Right lobe of liver (tissue), 4 donors: ENCODE results near the gene KCNJ16.

Source experiments
- POLR2A ChIP-seq: fragments of 450-650 bp; IDR thresholded peaks from one replicate; pipeline ENCODE4 v1.6.1; 2017; ENCODE audit warnings: antibody characterized with exemption, mild to moderate bottlenecking
- TF ChIP-seq, protein P1 (sequence below), 4 donors: fragments of 200-600 bp in 3 of 4; fragments of 450-650 bp in 1 of 4; IDR thresholded peaks; one replicate each; pipeline versions ENCODE4 v1.5.1 to v1.8.0; 2016 to 2022; ENCODE audit warnings: antibody characterized with exemption in 4 of 4, mild to moderate bottlenecking in 2 of 4
- donor health status: DM: no; HTN: no; CAD: no.
- donor health status: DM: no; HTN: no; CAD: no.
- donor health status: DM: no; HTN: yes; CAD: no.

DNA sequence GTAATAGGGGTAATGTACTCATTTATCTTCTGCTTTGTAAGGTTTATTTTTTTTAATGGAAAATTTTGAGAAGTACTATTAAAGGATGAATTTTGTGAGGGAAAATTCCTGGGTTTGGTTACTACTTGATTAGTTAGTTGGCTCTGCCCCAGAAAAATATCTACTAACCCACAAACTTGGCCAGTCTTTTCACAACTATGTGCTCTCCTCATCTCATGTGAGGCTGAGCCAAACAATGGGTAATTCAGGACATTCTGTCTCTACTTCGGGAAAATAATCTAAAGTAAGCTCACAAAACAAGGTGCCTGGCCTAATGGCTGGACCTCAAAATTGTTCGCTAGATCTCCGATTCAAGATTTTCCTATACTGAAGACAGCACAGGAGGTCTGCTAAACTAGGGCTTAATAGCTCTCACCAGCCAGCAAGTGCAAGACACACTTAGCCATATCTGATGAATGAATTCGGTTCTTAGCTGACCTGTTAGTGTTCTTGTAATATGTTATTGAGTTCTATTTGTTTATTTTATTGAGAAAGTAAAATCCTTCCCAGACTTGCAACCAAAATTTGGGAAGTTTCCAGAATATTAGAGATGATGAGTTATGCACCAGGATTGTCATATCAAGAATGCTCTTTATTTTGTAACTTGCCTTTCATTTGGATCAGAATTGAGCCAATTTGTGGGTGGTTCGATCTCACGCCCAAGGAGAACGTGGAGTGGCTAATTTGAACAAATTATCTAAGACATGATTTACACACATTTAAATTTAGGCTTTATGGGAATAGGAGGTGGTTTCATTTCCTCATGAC lies 5.7 kb downstream of the KCNJ16 start:
- TF ChIP-seq, protein P1, sequence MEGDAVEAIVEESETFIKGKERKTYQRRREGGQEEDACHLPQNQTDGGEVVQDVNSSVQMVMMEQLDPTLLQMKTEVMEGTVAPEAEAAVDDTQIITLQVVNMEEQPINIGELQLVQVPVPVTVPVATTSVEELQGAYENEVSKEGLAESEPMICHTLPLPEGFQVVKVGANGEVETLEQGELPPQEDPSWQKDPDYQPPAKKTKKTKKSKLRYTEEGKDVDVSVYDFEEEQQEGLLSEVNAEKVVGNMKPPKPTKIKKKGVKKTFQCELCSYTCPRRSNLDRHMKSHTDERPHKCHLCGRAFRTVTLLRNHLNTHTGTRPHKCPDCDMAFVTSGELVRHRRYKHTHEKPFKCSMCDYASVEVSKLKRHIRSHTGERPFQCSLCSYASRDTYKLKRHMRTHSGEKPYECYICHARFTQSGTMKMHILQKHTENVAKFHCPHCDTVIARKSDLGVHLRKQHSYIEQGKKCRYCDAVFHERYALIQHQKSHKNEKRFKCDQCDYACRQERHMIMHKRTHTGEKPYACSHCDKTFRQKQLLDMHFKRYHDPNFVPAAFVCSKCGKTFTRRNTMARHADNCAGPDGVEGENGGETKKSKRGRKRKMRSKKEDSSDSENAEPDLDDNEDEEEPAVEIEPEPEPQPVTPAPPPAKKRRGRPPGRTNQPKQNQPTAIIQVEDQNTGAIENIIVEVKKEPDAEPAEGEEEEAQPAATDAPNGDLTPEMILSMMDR (IDR thresholded peaks at IDR 0.05): no peak
- TF ChIP-seq POLR2A: no peak
